Endothelial cell of hepatic sinusoid (primary cell): Measurements from ENCODE around the gene CTCF.

Experiments used
- in situ Hi-C: cut with HindIII; loops from 2 replicates; pipeline ENCODE4 v1.10.0; 2017; ENCODE audit warnings: low sequenced_read_pairs

Gene CTCF

DNA sequence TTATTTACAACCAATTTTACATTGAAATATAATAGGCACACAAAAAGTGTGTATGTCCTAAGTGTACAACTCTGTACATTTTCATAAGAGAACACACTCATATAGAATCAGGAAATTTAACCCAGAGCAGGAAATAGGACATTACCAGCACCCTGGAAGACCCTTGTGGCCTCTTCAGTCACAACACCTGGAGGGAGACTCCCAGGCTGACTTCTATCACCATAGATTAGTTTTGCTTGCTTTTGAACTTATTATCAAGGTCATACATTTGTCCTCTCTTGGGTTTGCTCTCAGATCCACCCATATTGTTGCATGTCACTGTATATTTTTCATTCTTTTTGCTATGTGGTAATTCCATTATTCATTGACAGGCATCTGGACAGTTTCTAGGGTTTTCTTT, 27.9 kb upstream of the CTCF start:
- in situ Hi-C loops = no loop called here

DNA sequence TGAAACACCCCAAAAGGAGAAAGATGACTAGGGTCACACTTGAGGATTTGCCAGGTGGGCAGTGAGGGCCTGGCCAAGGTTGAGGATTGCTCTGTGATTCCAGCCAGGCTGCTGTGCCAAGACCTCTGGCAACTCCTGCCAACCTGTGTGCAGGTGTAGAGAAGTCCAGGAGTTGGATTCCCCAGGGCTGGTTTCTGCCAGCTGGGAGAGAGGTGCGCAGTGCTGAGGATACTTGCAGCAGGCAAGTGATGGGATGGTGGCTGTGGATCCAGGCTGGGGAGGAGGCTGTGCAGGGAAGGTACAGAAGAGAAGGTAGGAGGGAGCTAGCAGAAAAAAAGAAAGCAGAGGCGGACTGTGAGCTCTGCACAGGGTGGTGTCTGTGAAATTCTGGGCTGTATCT, 27.1 kb upstream of the CTCF start:
- in situ Hi-C loops = no loop called here

GRCh38 chr16:67537270-67537635, 25.1 kb upstream of the CTCF start:
- in situ Hi-C loops = no loop called here

DNA sequence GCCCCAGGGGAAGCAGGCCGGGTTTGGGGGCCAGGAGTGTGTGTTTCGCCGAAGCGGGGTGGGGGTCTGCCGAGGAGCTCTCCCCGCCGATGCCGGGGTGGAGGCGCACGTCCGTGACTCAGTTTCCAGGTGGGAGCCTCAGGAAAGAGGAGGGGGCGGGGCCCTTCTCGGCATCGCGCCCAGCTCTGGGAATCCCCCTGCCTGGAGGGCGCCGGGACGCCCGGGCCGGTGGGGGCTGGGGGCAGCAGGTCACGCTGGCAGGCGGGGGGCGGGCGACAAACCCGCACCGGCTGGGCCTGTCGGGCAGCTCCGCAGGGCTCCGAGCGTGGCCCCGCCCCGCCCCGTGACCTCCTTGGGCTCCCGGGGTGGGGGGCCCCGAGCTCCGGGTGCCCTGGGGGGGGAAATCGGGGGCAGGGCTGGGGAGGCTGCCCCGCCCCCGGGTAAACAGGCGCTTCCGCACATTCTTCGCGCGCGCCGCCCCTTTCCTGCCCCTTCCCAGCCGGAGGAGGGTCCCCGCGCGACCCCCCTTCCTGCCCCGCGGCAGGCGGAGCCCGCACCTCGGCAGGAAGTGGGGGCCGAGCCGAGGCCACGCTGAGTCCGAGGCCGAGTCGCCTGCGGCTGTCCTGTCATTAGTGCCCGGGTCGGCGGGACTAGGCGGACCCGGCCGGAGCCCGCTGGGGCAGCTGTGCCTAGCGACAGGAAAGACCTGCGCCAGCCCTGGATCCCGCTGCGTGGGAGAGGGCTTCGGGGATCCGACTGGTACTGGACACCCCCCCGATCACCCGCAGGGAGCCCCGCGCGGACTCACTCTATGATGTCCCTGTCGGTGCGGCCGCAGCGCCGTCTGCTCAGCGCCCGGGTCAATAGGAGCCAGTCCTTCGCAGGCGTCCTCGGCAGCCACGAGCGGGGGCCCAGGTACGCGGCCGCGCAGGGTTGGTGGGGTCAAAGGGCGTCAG, 24.4 kb upstream of the CTCF start:
- in situ Hi-C loops = no loop called here

- in situ Hi-C loops = no loop called here
Measured at GRCh38 chr16:67538666-67539101, 23.6 kb upstream of the CTCF start.

DNA sequence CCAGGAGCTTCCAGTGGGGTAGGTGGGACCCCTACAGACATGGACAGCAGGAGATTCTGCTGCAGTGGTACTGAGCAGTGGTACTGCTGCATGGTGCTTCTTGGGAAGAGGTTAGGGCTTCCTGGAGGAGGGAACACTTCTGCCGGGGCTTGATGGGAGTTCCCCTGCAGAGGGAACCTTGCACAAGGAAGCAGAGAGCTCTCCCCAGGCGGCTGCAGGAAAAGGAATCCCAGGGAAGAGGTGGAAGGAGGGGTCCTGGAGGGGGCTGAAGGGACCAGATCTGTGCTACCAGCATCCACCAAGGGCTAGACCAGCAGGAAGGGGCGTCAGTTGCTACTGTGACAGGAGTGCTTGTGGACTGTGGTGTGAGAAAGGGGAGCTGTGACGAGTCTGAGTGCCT, 23.1 kb upstream of the CTCF start:
- in situ Hi-C loops = no loop called here

DNA sequence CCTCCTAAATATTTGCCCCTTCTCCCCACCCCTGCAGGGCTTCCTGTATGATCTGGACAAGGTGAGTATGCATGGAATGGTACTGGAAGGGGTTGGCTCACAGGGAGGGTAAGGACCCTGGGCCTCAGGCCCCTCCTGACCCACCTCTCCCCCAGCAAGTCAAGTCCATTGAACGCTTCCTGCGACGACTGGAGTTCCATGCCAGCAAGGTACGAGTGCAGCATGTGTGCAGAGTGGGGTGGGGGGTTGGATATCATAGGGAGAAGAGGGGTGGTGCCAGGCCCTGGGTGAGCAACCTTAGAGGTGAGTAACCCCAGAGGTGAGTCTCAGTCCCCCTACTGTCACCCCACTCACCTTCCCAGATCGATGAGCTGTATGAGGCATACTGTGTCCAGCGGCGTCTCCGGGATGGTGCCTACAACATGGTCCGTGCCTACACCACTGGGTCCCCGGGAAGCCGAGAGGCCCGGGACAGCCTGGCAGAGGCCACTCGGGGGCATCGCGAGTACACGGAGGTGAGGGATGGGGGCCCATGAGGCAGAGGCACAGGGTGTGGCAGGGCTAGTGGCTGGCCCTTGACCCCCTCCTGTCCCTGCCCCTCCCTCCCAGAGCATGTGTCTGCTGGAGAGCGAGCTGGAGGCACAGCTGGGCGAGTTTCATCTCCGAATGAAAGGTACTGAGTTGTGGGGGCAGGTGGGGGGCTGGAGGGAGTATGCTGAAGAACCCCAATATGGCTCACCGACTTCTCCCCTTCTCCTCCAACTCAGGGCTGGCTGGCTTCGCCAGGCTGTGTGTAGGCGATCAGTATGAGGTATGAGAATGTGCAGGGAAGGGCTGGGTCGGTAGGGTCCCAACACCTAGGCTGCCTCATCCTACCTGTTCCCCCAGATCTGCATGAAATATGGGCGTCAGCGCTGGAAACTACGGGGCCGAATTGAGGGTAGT, 22.4 kb upstream of the CTCF start:
- in situ Hi-C loops = no loop called here

DNA sequence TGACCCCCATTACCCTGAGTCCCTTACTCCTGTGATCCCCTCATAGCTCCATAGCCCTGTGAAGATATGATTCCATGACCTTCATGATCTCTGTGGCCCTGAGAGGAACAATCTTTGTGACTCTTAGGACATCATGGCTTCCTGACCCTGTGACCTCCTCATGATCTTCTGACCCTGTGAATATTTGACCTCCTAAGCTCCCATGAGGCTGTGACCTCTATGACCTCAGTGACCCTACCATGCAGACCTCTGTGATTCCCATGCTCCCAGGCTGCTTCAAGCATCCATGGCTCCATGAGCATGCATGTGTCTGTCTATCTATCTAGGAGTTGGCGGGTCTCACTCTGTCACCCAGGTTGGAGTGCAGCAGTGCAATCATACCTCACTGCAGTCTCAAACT, 21.6 kb upstream of the CTCF start:
- in situ Hi-C loops = no loop called here

DNA sequence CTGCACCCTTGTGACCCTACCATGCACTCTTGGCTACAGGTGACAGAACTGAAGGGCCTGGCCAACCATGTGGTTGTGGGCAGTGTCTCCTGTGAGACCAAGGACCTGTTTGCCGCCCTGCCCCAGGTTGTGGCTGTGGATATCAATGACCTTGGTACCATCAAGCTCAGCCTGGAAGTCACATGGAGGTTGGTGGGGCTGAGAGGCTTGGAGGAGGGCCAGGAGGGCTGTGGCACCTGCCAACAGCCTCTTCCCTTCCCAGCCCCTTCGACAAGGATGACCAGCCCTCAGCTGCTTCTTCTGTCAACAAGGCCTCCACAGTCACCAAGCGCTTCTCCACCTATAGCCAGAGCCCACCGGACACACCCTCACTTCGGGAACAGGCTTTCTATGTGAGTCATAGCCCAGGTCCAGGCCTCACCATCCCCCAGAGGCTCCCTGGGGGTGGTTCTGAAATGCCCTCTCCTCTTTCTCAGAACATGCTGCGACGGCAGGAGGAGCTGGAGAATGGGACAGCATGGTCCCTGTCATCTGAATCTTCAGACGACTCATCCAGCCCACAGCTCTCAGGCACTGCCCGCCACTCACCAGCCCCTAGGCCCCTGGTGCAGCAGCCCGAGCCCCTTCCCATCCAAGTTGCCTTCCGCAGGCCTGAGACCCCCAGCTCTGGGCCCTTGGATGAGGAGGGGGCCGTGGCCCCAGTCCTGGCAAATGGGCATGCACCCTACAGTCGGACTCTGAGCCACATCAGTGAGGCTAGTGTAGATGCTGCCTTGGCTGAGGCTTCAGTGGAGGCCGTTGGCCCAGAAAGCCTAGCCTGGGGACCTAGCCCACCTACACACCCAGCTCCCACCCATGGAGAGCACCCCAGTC, 20.7 kb upstream of the CTCF start:
- in situ Hi-C loops = no loop called here

DNA sequence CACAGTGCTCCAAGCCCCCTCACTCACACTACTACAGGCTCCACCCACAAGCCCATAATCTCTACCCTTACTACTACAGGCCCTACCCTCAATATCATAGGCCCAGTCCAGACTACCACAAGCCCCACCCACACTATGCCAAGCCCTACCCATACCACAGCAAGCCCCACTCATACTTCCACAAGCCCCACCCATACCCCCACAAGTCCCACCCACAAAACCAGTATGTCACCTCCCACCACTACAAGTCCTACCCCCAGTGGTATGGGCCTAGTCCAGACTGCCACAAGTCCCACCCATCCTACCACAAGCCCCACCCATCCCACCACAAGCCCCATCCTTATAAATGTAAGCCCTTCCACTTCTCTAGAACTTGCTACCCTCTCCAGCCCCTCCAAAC, 19.9 kb upstream of the CTCF start:
- in situ Hi-C loops = no loop called here

DNA sequence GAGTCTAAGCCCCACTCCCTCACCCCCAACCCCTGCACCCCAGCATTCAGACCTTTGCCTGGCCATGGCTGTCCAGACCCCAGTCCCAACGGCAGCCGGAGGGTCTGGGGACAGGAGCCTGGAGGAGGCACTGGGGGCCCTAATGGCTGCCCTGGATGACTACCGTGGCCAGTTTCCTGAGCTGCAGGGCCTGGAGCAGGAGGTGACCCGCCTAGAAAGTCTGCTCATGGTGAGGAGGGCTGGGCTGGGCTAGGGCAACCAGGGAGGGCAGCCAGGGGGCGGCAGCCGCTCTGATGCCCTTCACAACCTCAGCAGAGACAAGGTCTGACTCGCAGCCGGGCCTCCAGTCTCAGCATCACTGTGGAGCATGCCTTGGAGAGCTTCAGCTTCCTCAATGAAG, 19.3 kb upstream of the CTCF start:
- in situ Hi-C loops = no loop called here

DNA sequence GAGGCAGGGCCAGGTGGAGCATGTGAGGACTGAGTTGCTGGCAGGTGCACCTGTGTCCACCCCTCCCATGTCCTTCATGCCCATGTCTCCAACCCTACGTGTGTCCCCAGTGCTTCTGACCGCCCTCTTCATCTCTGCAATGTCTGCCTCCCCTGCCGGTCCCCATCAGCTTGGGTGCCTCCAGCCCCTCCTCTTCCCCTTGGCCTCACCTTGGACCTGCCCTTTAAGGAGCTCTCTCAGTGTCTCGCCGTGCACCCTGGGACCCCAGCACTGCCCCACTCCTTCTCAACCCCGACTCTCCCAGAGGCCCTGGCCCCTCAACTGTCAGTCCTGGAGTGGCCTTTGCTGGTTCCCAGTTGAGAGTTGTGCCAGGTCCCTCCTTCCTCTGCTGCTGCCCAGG, 18.7 kb upstream of the CTCF start:
- in situ Hi-C loops = no loop called here

GRCh38 chr16:67544329-67544841, 17.9 kb upstream of the CTCF start:
- in situ Hi-C loops = no loop called here

GRCh38 chr16:67544844-67545664, 17.3 kb upstream of the CTCF start:
- in situ Hi-C loops = no loop called here

GRCh38 chr16:67545665-67546024, 16.7 kb upstream of the CTCF start:
- in situ Hi-C loops = no loop called here

GRCh38 chr16:67546091-67546501, 16.2 kb upstream of the CTCF start:
- in situ Hi-C loops = no loop called here

- in situ Hi-C loops = no loop called here
Measured at GRCh38 chr16:67546761-67547422, 15.4 kb upstream of the CTCF start.

DNA sequence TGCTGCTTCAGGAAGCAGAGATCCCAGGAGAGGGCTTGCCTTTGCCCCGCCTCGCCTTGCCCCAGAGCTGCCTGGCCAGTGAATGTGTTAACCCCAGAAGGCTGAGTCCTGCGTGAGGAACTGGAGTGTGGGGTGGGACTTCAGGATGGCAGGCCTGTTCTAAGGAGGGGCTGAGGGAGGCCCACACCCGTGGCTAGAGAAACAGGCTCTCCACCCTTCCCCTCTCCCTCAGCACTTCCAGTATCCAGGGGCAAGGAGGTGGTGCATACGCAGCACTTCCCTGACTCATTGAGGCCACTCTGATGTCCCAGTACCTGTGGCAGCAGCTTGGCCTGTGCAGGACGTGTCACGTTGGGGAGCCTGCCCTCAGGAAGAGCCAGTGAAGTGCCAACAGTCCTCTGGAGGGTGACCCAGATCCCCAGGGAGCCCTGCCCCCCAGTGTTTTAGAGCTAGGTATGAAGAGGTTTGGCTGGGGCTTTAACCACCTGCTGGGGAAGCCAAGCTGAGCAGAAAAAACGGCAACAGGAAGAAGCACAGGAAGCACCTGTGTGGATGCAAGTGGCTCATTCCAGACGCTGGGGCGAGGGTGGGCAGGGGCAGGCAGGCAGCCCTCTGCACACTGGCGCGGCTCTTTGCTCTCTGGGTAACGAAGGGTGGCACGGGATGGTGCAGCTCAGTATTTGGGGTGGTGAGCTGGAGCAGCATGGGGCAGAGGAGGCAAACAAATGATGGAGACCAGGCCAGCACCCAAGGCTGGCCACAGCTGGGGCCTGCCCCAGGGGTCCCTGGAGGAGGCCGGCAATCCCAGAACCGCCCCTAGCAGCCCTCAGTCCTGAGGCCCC, 14.7 kb upstream of the CTCF start:
- in situ Hi-C loops = no loop called here
